GM19240 (cell line): ENCODE results near the gene CDH5.
"Not testable (repeated sequence)": the region's sequence is repeated elsewhere in the genome, so short reads cannot be mapped to it uniquely, and the experiment has no call there.

ENCODE experiments used
- DNase-seq: peaks from one replicate; pipeline ENCODE4 v3.0.0; 2011; ENCODE audit warnings: low spot score; ENCODE audit not compliant: insufficient read length

Gene CDH5

GRCh38 chr16:66366433-66367299, at the start of gene CDH5:
TSS of gene CDH5 (plus strand) at chr16:66366691. CDS start at chr16:66379338, 12,647 bp downstream.
- no peak for DNase-seq

GRCh38 chr16:66318505-66318904, 48.0 kb upstream of the CDH5 start:
- no peak for DNase-seq

GRCh38 chr16:66320774-66321173, 45.7 kb upstream of the CDH5 start:
- DNase-seq: no peak

GRCh38 chr16:66322174-66322573, 44.3 kb upstream of the CDH5 start:
- no peak for DNase-seq

GRCh38 chr16:66324815-66325515, 41.5 kb upstream of the CDH5 start:
- DNase-seq: no peak

GRCh38 chr16:66325717-66326376, 40.6 kb upstream of the CDH5 start:
- DNase-seq: no peak

GRCh38 chr16:66326991-66327513, 39.4 kb upstream of the CDH5 start:
- no peak for DNase-seq

GRCh38 chr16:66328282-66328681, 38.2 kb upstream of the CDH5 start:
- no peak for DNase-seq

- not testable (repeated sequence) for DNase-seq
These were observed 35.0 kb upstream of the CDH5 start for GRCh38 chr16:66331464-66331863.

- DNase-seq: no peak
These were observed 33.6 kb upstream of the CDH5 start for GRCh38 chr16:66332634-66333610.

GRCh38 chr16:66334853-66335574, 31.5 kb upstream of the CDH5 start:
- DNase-seq: no peak

GRCh38 chr16:66335704-66336329, 30.7 kb upstream of the CDH5 start:
- no peak for DNase-seq

GRCh38 chr16:66337463-66338188, 28.9 kb upstream of the CDH5 start:
- no peak for DNase-seq

GRCh38 chr16:66342294-66342900, 24.1 kb upstream of the CDH5 start:
- DNase-seq: no peak

GRCh38 chr16:66344533-66345145, 21.9 kb upstream of the CDH5 start:
- no peak for DNase-seq

- DNase-seq: no peak
These were observed 20.3 kb upstream of the CDH5 start for GRCh38 chr16:66346221-66346620.

- no peak for DNase-seq
These were observed 14.2 kb upstream of the CDH5 start for GRCh38 chr16:66352304-66352703.

- no peak for DNase-seq
These were observed 13.4 kb upstream of the CDH5 start for GRCh38 chr16:66353055-66353454.
